Measurements from ENCODE around the gene ENTHD1.
"Not testable (repeated sequence)": the region's sequence is repeated elsewhere in the genome, so short reads cannot be mapped to it uniquely, and the experiment has no call there.

ENTHD1 gene

DNA sequence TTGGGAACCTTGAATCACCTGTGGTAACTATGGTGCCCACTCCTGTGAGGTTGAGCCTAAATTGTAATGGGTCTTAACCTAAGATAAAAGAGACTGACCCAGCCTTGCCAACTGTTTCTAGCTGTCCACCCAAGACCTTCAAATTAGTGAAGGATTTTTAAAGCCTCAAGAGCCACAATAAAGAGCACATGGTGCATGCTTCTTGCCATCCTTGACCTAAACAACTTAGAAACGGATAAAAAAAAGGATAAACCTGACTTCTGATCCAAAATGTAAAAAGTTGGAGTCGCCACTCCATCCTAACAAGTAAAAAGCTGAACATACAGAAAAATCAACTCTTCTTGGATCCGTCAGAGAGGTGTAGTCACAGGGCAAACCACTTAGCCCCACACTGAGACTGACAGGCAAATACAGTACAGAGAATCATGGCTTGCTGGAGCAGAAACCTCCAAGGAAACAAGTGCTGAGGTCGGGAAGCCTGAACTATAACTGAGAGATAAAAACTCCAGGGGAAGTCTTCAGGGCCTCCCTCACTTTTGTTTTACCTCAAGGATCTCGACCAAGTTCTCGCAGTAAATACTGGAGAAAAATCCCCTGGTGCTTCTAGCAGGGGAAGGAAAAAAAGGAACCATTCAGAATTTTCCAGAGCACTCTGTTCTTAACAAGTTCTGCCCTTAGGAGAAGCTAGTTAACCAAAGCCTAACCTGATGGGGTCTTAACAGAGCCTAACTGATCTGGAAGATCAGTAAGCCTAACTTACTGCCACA is 16.3 kb downstream of the ENTHD1 start:
- no peak for TF ChIP-seq ZFX (IDR thresholded peaks at IDR 0.05)
- TF ChIP-seq, protein P1, sequence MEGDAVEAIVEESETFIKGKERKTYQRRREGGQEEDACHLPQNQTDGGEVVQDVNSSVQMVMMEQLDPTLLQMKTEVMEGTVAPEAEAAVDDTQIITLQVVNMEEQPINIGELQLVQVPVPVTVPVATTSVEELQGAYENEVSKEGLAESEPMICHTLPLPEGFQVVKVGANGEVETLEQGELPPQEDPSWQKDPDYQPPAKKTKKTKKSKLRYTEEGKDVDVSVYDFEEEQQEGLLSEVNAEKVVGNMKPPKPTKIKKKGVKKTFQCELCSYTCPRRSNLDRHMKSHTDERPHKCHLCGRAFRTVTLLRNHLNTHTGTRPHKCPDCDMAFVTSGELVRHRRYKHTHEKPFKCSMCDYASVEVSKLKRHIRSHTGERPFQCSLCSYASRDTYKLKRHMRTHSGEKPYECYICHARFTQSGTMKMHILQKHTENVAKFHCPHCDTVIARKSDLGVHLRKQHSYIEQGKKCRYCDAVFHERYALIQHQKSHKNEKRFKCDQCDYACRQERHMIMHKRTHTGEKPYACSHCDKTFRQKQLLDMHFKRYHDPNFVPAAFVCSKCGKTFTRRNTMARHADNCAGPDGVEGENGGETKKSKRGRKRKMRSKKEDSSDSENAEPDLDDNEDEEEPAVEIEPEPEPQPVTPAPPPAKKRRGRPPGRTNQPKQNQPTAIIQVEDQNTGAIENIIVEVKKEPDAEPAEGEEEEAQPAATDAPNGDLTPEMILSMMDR (conservative IDR thresholded peaks at IDR 0.05) = no peak
- H3K27ac ChIP-seq = no peak overlapping the region

DNA sequence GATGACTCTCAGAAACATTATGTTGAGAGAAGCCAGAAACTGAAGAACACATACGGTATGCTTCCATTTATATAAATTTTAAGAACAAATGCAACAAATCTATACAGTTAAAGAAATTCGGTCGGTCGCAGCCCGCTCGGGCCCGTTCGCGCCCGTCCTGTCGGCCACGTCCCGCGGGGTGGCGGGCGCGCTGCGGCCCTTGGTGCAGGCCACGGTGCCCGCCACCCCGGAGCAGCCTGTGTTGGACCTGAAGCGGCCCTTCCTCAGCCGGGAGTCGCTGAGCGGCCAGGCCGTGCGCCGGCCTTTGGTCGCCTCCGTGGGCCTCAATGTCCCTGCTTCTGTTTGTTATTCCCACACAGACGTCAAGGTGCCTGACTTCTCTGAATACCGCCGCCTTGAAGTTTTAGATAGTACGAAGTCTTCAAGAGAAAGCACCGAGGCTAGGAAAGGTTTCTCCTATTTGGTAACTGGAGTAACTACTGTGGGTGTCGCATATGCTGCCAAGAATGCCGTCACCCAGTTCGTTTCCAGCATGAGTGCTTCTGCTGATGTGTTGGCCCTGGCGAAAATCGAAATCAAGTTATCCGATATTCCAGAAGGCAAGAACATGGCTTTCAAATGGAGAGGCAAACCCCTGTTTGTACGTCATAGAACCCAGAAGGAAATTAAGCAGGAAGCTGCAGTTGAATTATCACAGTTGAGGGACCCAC is 18.2 kb downstream of the ENTHD1 start:
- not testable (repeated sequence) for H3K27ac ChIP-seq

DNA sequence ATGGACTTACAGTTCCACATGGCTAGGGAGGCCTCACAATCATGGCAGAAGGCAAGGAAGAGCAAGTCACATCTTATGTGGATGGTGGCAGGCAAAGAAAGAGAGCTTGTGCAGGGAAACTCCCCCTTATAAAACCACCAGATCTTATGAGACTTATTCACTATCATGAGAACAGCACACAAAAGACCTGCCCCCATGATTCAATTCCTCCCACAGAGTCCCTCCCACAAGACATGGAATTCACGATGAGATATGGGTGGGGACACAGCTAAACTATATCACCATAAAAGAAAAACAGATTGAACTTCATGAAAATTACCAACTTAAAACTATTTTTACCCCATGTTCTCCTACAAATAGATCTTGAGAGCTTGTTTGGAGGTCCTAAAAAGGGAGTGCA is 19.6 kb downstream of the ENTHD1 start:
- TF ChIP-seq, protein P1 (conservative IDR thresholded peaks at IDR 0.05) = no peak
- TF ChIP-seq ZFX (IDR thresholded peaks at IDR 0.05) = no peak
- no peak overlapping the region for H3K27ac ChIP-seq

DNA sequence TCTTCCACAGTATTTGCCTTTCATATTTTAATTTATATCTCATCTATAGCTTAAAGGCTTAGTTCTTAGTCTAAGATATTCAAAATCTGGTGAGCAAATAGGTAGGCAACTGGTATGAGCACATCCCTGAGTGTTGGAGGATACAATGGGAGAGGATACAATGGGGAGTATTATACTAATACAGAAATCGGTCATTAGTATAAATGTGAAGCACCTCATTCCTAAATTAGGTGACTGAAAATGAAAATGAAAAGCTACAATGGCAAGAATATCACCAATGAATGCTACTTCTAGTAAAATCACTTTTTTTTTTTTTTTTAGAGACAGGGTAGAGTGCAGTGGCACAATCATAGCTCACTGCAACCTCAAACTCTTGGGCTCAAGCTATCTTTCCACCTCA is 21.0 kb downstream of the ENTHD1 start:
- no peak for TF ChIP-seq ZFX (IDR thresholded peaks at IDR 0.05)
- TF ChIP-seq, protein P1 (conservative IDR thresholded peaks at IDR 0.05) = no peak
- H3K27ac ChIP-seq = no peak overlapping the region

DNA sequence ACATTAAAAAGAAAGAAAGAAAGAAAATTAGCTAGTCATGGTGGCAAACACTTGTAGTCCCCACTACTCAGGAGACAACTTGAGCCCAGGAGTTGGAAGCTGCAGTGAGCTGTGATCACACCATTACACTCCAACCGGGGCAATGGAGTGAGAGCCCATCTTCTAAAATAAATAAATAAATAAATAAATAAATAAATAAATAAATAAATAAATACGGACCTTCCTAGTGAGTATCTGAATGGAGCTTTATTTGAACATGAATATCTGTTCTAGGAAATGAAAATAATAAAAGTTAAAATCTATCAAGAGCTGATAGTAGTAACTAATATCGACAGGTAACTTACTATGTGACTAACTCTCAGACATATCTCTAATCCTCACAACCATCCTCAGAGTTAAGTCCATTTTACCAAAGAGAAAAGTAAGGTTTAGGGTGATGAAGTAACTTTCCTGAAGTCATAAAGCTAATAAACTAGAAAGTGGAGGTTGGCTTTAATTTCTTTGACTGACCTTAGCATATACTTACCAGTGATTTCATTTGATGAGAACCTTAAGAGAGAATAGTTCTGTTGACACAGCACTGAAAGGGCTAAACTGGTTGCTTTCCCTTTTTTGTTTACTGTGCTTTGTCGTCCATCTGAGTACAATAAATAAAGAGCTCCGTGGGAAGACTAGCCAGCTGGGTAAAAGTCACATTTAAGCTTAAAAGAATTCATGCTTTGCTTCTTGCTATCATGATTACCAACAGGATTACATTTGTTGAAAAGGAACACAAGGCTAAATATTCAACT is 22.4 kb downstream of the ENTHD1 start:
- no peak for TF ChIP-seq ZFX (IDR thresholded peaks at IDR 0.05)
- TF ChIP-seq, protein P1 (conservative IDR thresholded peaks at IDR 0.05) = no peak
- H3K27ac ChIP-seq = no peak overlapping the region

DNA sequence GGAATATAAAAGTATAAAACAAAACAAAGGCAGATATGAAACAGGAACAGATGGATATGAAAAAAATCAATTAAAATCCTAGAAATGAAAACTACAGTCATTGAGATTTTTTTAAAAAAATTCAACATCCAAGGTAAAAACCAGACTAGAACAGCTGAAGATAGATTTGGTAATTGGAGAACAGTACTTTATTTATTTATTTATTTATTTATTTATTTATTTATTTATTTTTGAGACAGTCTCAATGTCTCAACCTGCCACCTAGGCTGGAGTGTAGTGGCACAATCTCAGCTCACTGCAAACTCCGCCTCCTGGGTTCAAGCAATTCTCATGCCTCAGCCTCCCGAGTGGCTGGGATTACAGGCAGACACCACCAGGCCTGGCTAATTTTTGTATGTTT is 23.8 kb downstream of the ENTHD1 start:
- not testable (repeated sequence) for H3K27ac ChIP-seq

DNA sequence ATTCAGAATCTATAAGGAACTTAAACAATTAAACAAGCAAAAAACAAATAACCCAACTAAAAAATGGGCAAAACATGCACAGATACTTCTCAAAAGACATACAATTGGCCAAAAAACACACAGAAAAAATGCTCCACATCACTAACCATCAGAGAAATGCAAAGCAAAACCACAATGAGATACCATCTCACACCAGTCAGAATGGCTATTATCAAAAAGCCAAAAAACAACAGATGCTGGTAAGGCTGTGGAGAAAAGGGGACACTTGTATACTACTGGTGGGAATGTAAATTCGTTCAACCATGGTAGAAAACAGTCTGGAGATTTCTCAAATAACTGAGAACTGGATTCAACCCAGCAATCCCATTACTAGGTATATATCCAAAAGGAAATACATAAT is 24.8 kb downstream of the ENTHD1 start:
- TF ChIP-seq, protein P1 (conservative IDR thresholded peaks at IDR 0.05) = no peak
- TF ChIP-seq ZFX (IDR thresholded peaks at IDR 0.05) = no peak
- no peak overlapping the region for H3K27ac ChIP-seq

DNA sequence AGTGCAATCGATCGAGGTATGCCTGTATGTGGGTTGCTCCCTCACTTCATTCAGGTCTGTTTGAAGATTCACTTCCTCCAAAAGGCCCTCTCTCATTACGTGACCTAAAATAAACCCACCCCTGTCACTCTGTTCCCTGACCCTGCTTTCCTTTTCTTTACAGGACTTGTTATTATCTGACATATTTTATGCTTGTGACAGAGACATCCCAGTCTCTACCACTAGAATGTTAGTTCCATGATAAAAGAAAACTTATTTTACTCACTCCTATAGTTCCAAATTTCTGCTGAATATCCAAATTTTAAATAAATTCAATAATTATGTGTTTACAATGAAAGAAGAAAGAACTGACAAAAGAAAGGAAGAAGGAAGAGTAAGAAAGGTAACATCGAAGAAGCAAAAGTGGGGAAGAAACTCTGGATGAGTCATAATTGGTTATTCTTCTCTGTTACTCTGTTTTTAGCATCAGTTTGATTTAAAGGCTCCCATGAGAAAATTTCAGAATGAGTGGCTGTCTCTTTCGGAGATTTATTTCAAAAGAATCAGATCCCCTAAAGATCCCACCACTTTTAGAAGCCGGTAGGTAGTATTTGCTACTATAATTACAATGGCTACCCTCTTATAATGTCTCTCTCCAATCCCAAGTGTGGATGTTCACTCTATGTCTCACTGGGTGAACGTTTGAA is 33.5 kb downstream of the ENTHD1 start:
- H3K27ac ChIP-seq = no peak overlapping the region
- no peak for TF ChIP-seq ZFX (IDR thresholded peaks at IDR 0.05)
- TF ChIP-seq, protein P1 (conservative IDR thresholded peaks at IDR 0.05) = no peak

Measured in C4-2B (cell line).